SK-N-SH (cell line): ENCODE data around the gene OST4.

Experiments
- ELF1 ChIP-seq: IDR thresholded peaks from 2 replicates; pipeline ENCODE4 v1.4.0; 2012
- EP300 ChIP-seq, 2 experiments: IDR thresholded peaks; 2 replicates each; pipeline versions ENCODE4 v1.4.0 to v1.6.1; 2012; ENCODE audit warnings: borderline replicate concordance in 1 of 2, low read depth in 1 of 2, low read length in 1 of 2
- EZH2phosphoT487 ChIP-seq: fragments of 200-600 bp; sonication (generic); IDR thresholded peaks from 2 replicates; pipeline ENCODE4 v1.6.1; 2017; ENCODE audit warnings: low read depth, mixed run types, mild to moderate bottlenecking, antibody characterized with exemption, moderate library complexity, borderline replicate concordance
- FOXJ3 ChIP-seq: sonication (generic); formaldehyde crosslinking; IDR thresholded peaks from 2 replicates; pipeline ENCODE4 v1.5.1; 2020; ENCODE audit warnings: mild to moderate bottlenecking, missing genetic modification reagents
- GABPA ChIP-seq: IDR thresholded peaks from 2 replicates; pipeline ENCODE4 v1.4.0; 2012; ENCODE audit warnings: low read depth, mild to moderate bottlenecking
- POLR2AphosphoS5 ChIP-seq: IDR thresholded peaks from 2 replicates; pipeline ENCODE4 v1.6.1; 2012; ENCODE audit warnings: low read depth, low read length
- RAD21 ChIP-seq: IDR thresholded peaks from 2 replicates; pipeline ENCODE4 v1.6.1; 2012; ENCODE audit warnings: mild to moderate bottlenecking, low read length
- TAF1 ChIP-seq: IDR thresholded peaks from 2 replicates; pipeline ENCODE4 v1.6.1; 2012; ENCODE audit warnings: low read depth, mild to moderate bottlenecking, low read length, moderate library complexity, borderline replicate concordance
- TF ChIP-seq, protein P1 (sequence below): IDR thresholded peaks from 2 replicates; pipeline ENCODE4 v1.4.0; 2012; ENCODE audit warnings: low read depth
- TF ChIP-seq, protein P2 (sequence below): fragments of 200-600 bp; sonication (generic); IDR thresholded peaks from 2 replicates; pipeline ENCODE4 v1.6.1; 2017; ENCODE audit warnings: antibody characterized with exemption, mild to moderate bottlenecking, moderate library complexity
- TF ChIP-seq, protein P3 (sequence below): IDR thresholded peaks from 2 replicates; pipeline ENCODE4 v1.4.0; 2012; ENCODE audit warnings: low read depth, borderline replicate concordance

GRCh38 chr2:27082773-27083409 lies 11.4 kb upstream of the OST4 start:
- TF ChIP-seq, protein P1, sequence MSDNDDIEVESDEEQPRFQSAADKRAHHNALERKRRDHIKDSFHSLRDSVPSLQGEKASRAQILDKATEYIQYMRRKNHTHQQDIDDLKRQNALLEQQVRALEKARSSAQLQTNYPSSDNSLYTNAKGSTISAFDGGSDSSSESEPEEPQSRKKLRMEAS, result no peak
- no peak for TF ChIP-seq RAD21
- TF ChIP-seq, protein P2, sequence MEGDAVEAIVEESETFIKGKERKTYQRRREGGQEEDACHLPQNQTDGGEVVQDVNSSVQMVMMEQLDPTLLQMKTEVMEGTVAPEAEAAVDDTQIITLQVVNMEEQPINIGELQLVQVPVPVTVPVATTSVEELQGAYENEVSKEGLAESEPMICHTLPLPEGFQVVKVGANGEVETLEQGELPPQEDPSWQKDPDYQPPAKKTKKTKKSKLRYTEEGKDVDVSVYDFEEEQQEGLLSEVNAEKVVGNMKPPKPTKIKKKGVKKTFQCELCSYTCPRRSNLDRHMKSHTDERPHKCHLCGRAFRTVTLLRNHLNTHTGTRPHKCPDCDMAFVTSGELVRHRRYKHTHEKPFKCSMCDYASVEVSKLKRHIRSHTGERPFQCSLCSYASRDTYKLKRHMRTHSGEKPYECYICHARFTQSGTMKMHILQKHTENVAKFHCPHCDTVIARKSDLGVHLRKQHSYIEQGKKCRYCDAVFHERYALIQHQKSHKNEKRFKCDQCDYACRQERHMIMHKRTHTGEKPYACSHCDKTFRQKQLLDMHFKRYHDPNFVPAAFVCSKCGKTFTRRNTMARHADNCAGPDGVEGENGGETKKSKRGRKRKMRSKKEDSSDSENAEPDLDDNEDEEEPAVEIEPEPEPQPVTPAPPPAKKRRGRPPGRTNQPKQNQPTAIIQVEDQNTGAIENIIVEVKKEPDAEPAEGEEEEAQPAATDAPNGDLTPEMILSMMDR, result no peak
- no peak for TF ChIP-seq FOXJ3 (CRISPR knock-in tag)
- TF ChIP-seq, protein P3, sequence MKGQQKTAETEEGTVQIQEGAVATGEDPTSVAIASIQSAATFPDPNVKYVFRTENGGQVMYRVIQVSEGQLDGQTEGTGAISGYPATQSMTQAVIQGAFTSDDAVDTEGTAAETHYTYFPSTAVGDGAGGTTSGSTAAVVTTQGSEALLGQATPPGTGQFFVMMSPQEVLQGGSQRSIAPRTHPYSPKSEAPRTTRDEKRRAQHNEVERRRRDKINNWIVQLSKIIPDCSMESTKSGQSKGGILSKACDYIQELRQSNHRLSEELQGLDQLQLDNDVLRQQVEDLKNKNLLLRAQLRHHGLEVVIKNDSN, result no peak
- TF ChIP-seq ELF1, result no peak
- no peak for TF ChIP-seq EZH2phosphoT487
- no peak for TF ChIP-seq TAF1
- no peak for TF ChIP-seq EP300 (IDR thresholded peaks at IDR 0.05; ENCODE audit: borderline replicate concordance in 1 of 2, low read depth in 1 of 2, low read length in 1 of 2)
- no peak for TF ChIP-seq POLR2AphosphoS5
- no peak for TF ChIP-seq GABPA
